ENCODE data around the gene ISL2.
"Not testable (repeated sequence)": the region's sequence is repeated elsewhere in the genome, so short reads cannot be mapped to it uniquely, and the experiment has no call there.

ISL2 gene

GRCh38 chr15:76336254-76337058 lies at the start of gene ISL2:
ISL2 (plus strand) TSS chr15:76336773; CDS start chr15:76336884, 111 bp downstream.
- peak; percentile 86 to 93 (median 90) for DNase-seq

GRCh38 chr15:76289582-76289981 lies 47.0 kb upstream of the ISL2 start:
- no peak for DNase-seq

GRCh38 chr15:76293361-76293760 lies 43.2 kb upstream of the ISL2 start:
- DNase-seq = peak; percentile 47 to 87 (median 83)

GRCh38 chr15:76294463-76294862 lies 42.1 kb upstream of the ISL2 start:
- DNase-seq = not testable (repeated sequence)

- DNase-seq = no peak
Measured at GRCh38 chr15:76296849-76297248, 39.7 kb upstream of the ISL2 start.

GRCh38 chr15:76297951-76298350 lies 38.6 kb upstream of the ISL2 start:
- DNase-seq = not testable (repeated sequence)

- DNase-seq = no peak
Measured at GRCh38 chr15:76298986-76299385, 37.6 kb upstream of the ISL2 start.

- peak in 1 of 3 donors; percentile 20 for DNase-seq
Measured at GRCh38 chr15:76299786-76300185, 36.8 kb upstream of the ISL2 start.

- no peak for DNase-seq
Measured at GRCh38 chr15:76303909-76304308, 32.7 kb upstream of the ISL2 start.

GRCh38 chr15:76309601-76310330 lies 26.8 kb upstream of the ISL2 start:
- peak in 1 of 3 donors; percentile 10 for DNase-seq

GRCh38 chr15:76310475-76311099 lies 26.0 kb upstream of the ISL2 start:
- peak; percentile 72 to 77 (median 75) for DNase-seq

GRCh38 chr15:76311100-76311953 lies 25.2 kb upstream of the ISL2 start, which contains the start of gene ETFA:
ETFA (minus strand) TSS chr15:76311469; CDS start chr15:76311388, 81 bp downstream.
- peak; percentile 97 to 99 (median 98) for DNase-seq

- no peak for DNase-seq
Measured at GRCh38 chr15:76312540-76313174, 23.9 kb upstream of the ISL2 start.

GRCh38 chr15:76313175-76313567 lies 23.4 kb upstream of the ISL2 start:
- not testable (repeated sequence) for DNase-seq

- no peak for DNase-seq
Measured at GRCh38 chr15:76313731-76314130, 22.8 kb upstream of the ISL2 start.

GRCh38 chr15:76320012-76320411 lies 16.6 kb upstream of the ISL2 start:
- DNase-seq = no peak

GRCh38 chr15:76321171-76321570 lies 15.4 kb upstream of the ISL2 start:
- DNase-seq = no peak

- no peak for DNase-seq
Measured at GRCh38 chr15:76321602-76322001, 15.0 kb upstream of the ISL2 start.

GRCh38 chr15:76324066-76324465 lies 12.5 kb upstream of the ISL2 start:
- DNase-seq = no peak

GRCh38 chr15:76325704-76326103 lies 10.9 kb upstream of the ISL2 start:
- DNase-seq = no peak

GRCh38 chr15:76327191-76328105 lies 9.1 kb upstream of the ISL2 start:
- no peak for DNase-seq
